COLO829 (cell line): ENCODE data around the gene FRMPD4.

Source experiments
- DNase-seq: peaks from one replicate; pipeline ENCODE4 v3.0.0; 2012; ENCODE audit warnings: low spot score

Gene FRMPD4

GRCh38 chrX:12367254-12367653, 229.0 kb downstream of the FRMPD4 start:
- no peak for DNase-seq

DNA sequence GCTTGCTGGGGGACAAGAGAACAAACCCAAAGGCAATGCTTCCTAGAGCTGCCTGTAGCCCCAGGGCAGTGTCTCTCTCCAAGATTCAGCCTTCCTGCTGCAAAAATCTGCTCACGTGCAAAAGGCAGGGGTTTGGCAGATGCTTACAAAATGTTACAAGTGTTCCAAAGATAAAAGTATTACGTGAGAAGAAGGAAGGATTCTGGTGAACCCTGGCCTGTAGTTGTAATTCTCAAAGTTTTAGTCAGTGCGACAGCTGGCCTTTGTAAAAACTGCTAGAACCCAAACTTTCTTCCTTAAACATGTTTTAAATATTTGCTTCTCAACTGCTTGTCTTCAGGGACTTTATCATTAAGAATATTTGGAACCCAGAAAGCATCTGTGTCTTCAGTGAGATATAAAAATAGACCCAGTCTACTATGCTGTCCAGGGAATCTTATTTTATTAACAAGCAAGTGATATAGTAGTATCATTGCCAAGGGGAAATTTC, 232.3 kb downstream of the FRMPD4 start:
- DNase-seq = no peak

- DNase-seq = no peak
These were observed 233.8 kb downstream of the FRMPD4 start for GRCh38 chrX:12372111-12372510.

DNA sequence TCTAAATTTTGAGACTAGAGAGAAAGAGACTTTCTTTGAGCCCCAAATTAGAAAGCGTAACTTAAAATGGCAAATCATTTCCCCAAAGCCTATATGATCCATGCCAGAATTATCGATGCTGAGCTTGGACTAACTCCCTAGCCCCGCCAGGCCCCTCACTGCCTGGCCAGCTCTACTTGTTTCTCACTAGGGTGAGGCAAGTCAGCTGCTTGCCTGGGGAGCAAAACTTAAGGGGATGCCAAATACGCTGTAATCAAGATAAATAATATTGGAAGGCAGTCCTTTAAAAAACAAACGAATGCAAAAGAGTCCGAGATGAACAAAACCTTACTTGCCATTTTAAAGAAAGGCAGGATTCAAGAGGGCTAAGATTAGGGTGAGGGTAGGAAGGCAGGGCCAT, 236.0 kb downstream of the FRMPD4 start:
- DNase-seq = no peak

GRCh38 chrX:12378253-12378652, 240.0 kb downstream of the FRMPD4 start:
- DNase-seq = no peak

DNA sequence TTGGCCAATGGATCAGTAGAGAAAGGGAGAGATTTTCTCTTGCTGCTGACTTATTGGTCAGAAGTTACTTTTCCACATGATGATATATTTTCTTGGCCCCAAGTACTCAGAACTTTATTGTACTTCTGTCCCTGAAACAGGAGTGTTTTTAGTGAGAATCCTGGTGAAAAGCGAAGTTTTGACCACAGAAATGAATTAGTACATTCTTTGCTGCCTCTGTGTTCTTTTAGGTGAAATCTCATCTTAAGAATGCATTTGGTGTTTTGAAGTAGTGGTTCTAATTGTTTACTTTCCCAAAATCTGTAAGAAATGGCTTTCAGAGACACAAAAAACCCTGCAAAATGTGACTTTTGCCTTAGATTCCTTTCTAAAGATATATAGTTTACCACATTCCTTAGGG, 240.4 kb downstream of the FRMPD4 start:
- DNase-seq = no peak

DNA sequence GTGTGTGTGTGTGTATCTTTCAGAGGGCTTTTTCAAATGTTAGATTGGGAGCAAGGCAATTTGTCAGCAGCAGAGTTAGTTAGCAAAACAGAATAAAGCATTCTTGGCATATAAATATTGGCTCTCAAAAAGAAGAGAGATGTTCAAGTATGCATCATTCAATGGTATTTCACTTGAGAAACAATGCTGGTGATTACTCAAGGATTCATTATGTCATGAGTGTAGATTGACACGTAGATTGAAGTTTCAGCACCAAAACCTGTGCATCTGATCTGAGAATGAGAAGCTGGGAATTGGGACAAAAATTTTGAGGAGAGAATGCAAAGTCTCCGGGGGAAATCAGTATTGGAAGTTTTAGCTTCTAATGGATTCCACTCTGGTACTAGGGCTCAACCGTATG, 241.4 kb downstream of the FRMPD4 start:
- no peak for DNase-seq

GRCh38 chrX:12383196-12383595, 244.9 kb downstream of the FRMPD4 start:
- peak; percentile 9 for DNase-seq

DNA sequence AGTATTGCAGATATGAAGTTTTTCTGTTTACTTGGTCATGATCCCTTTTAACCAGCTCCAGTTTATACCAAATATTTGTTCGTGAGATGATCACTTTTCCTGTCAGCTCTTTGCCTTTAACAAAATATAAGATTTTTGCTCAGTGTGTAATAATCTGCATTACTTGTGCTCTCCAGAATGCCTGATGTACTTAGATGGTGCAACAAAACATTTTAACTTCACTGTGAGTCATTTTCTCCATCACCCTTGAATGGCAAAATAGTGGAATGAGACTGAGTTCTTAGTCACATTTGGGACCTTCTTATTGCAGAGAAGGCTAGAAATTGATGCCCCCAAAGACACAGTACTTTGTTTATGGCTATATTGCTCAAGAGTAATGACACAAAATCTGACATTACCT, 252.0 kb downstream of the FRMPD4 start:
- no peak for DNase-seq

DNA sequence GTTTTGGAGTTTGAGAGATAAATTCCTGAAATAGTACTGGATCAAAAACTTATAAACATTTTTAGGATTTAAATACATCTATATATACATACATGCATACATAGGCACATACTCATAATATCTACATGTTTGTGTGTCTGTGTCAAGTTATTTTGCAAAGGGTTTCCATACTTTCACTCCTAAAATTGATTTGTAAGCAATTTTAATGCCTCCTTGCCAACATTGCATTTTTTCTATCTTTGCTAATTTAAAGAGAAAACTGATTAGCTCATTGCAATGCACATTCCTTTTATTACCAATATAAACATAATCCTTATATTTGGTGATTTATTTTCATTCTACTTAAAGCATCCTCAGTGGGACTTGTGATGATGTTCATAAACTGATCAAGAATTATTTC, 258.3 kb downstream of the FRMPD4 start:
- no peak for DNase-seq

DNA sequence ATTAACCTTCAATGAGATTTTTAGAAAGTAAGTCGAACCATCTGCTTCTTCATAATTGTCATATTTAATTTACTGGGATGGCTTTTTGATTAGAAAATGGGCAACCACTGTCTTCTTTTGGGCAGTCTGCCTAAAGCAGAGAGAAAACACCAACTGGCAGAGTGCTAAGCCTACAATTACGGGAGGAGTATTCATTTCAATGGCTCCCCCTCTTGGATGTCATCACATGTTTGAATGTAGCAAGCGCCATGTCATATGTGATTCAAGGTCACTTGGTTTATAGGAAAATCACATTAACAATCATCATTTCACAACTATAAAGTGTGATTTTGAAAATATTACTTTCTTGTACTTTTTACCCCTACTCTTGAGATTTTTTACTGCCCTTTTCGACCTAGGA, 261.9 kb downstream of the FRMPD4 start:
- no peak for DNase-seq

DNA sequence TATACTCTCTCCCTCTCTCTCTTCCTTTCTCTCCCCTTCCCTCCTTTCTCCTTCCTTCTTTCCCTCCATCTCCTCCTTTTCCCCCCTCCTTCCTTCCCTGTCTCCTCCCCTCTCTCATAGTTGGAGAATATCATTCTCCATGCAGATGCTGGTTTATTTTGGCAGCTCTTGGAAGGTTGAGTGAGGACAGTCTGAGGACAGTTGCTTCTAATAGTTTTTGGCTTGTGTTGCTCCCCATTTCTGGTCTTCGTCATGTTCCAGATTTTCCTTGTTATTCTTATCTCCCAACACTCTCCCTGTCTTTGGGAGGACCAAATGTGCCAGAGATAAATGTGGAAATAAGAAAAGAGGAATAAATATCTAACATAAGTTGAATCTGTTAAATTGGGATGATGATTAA, 263.0 kb downstream of the FRMPD4 start:
- no peak for DNase-seq

- DNase-seq = no peak
These were observed 265.3 kb downstream of the FRMPD4 start for GRCh38 chrX:12403474-12404082.

DNA sequence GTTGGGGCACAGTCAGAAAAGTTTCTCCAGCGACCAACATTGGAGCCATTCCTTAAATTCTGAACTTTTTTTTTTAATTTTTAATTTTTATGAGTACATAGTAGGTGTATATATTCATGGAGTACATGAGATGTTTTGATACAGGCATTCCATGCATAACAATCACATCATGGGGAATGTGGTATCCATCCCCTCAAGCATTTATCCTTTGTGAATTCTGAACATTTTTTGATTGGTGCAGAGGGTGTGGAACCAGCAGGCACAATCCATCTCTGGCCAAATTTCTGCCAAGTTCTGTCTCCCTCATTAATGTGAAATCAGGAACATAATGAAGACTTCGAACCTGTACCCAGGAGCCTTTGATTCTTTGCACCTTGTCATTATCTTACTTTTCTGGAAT, 267.0 kb downstream of the FRMPD4 start:
- DNase-seq = no peak

DNA sequence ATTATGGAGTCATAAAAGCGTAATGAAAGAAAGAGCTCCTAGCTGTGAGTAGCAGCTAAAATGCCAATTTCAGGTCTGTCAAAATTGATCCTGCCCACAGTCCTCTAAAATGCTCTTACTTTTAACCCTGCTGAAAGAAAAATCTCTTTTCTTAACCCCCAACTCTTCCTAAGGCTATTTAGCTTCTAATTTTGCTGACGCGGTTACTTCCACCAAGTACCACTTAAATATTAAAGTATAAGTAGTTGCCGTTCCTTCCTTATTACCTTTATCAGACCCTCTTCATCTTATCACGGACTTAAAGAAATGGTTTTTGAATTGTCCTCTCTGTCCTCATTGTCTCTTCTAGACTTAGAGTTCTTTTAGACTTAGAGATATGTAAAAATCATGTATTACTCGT, 272.2 kb downstream of the FRMPD4 start:
- DNase-seq = no peak

GRCh38 chrX:12411831-12412230, 273.6 kb downstream of the FRMPD4 start:
- no peak for DNase-seq

DNA sequence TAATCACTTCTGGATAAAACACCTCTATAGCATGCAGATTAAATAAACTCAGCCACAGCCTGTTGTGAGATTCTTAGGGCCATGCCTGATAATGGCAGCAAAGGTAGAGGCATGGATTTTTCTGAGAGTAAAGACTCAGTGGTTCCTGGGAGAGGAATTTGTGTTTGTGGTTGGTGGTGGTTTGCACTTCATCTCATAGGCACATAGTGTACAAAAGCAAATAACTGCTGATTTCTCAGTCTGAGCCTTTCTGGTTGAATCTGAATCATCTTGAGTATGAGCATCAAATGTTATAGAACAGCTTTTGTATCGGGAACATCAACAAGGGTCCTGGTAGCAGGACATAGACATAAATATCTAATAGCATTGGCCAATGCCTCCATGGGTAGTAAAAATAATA, 274.3 kb downstream of the FRMPD4 start:
- no peak for DNase-seq

DNA sequence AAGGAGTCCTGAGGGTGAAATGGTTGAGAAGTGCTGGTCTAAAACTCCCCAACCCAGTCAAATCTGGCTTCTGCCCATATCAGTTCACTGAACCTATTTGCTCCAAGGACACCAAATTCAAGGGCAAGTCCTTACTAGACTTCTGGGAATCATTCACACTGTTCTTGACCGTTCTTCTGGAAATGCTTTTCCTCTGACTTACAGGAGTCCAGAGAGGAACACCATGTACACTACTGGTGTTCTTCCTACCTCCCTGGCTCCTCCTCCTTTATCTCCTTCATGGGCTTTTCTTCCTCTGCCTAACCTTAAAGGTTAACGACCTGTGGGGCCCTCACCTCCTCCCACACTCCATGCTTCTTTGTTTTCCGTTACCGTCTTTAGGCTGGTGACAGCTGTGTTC, 281.3 kb downstream of the FRMPD4 start:
- DNase-seq = no peak

GRCh38 chrX:12421918-12422317, 283.6 kb downstream of the FRMPD4 start:
- no peak for DNase-seq

DNA sequence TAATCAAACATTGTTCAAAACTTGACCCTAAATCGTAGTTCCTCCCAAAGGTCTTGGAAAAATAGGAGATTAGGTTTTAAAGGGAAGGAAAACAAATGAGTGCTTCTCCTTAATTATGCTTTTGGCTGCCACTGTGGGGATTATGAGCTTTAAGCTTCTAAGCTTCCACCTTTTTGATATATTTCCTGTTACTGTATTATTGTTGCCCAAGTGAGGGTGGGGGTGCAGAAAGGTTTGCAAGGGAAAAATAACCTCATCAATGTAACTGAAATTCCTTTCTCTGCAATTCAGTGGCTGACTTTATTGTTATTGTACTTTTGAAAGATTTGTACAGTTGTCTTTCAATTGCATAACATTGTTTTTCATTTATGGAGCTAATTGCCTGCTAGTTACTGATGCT, 285.1 kb downstream of the FRMPD4 start:
- DNase-seq = no peak

DNA sequence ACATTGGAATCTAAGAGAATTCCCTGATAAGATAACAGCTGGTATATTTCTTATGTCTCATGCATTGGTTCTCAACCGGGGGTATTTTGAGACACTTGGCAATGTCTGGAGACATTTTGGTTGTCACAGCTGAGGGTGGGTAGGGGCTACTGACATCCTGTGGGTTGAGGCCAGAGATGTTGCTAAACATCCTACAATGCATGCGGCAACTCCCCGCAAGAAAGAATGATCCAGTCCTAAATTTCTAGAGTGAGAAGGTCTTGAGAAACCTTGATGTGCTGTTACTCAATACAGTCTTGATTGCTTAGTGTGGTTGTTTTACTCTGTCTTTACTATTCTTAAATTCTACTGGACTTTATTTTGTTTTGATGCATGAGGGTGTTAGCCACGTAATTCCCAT, 287.2 kb downstream of the FRMPD4 start:
- no peak for DNase-seq

DNA sequence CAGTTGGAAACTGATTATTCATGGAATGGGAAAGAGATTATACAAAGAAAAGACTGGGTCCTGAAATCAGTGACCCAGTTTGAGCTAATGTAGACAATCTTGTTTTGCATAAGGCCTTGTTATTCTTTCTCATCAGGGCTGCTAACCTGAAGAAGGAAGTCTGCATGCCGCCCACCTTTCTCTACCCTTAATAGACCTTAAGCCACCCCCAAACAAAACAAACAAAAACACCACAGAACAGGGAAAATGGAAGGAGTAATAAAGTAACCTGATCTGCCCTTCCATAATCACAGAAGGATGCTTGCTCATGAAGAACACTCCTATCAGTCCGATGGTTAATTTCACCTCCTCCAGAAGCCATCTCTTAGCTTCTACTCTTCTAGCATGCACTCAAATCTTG, 288.1 kb downstream of the FRMPD4 start:
- DNase-seq = no peak

- no peak for DNase-seq
These were observed 296.2 kb downstream of the FRMPD4 start for GRCh38 chrX:12434493-12434892.

DNA sequence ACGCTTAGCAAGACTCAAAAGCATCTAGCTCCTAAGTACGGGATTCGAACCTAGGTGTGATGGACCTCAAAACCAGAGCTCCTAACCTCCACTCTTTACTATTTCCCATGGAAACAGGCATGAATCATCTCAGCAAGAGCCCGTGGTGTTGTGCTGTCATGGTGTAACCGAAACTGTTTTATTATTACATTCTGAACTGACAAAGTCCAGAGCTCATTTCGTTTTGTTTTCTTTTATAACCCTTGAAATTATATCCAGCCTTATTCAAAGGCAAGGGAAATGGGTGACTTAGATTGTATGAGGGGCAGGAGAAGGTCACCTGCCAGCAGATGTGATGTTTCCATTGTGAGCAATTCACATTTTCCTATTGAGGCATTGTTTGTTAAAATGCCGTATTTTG, 301.1 kb downstream of the FRMPD4 start:
- DNase-seq = no peak

DNA sequence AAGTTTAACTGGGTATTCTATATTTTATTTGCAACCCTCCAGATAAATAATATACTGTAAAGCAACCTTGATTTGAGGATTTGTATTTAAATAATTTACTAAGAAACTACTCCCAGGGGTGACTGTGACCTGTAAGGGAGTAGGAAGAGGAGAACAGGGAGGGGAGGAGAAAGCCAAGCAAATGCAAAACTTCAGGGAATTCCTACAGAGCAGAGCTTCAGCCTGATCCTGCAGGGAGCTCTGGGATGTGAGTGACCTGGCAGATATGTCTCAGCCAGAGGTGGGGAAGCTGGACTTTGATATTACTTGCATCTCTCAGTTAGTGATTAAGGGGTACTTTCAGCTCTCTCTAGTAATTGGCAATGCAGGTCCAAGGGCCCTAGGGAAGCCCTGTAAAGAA, 302.0 kb downstream of the FRMPD4 start:
- DNase-seq = no peak
